ENCODE measurements around the gene EDRF1. TPM values are rescaled to one million over a fixed set of nuclear protein-coding genes. Genes with fewer than 3 reads are reported as not detected.

Gene EDRF1
- total and polyA plus RNA-seq, 2 experiments from 2014 or later, result 25.0 to 48.8 TPM

DNA sequence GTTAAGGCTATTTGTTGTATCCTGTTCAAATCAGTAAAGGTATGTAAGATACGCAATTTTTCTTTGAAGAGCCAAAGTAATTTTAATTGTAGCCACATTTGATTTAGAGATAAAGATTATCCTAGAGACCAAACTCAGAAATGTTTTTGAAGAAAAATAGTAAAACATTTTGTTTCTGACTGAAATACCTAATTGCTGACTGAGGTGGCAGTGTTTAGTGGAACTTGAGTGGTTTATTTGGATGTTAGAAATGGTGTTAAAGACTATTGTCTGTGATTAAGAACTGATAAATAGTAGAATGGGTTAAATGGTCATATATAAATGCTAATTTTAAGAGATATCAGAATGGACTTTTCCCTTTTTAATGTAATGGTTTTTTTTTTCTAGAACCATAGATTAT lies 15.3 kb downstream of the EDRF1 start:
- Mint-ChIP-seq H3K9me3 (no peaks in the 10 kb centered on the region), H3K4me1 (no peaks in the 10 kb centered on the region), H3K27ac (no peak overlapping the region), H3K36me3 (ENCODE audit: low read depth) (peaks cover 89% of the 10 kb centered on the region), H3K4me3 (no peak overlapping the region), H3K27me3 (ENCODE audit: insufficient read depth, low read depth, poor library complexity) (no peaks in the 10 kb centered on the region)
- DNase-seq (ENCODE audit: low spot score) (peak; percentile 25), ATAC-seq (no peak)
- H3K9me2 ChIP-seq (ENCODE audit: insufficient read depth), result no peaks in the 10 kb centered on the region
- H2AFZ ChIP-seq, result no peak overlapping the region
- no peaks in the 10 kb centered on the region for H3K27me3 ChIP-seq (ENCODE audit: insufficient read depth)
- H3K79me2 ChIP-seq (replicated peaks; ENCODE audit: insufficient read depth), result peaks cover 5% of the 10 kb centered on the region; the same call in 1 of the 2 replicates
- peaks cover 12% of the 10 kb centered on the region for H4K20me1 ChIP-seq (replicated peaks; ENCODE audit: insufficient read depth)
- TF ChIP-seq STAT1 (IDR thresholded peaks at IDR 0.05; ENCODE audit: unreplicated experiment) (no peak), CTCF (conservative IDR thresholded peaks at IDR 0.05; ENCODE audit: low read depth in 2 of 2) (peak in 1 of 2 experiments; percentile 38; a peak in 2 of 4 replicates), CREB1 (CRISPR knock-in tag; IDR thresholded peaks at IDR 0.05; ENCODE audit: low read depth) (no peak), EZH2phosphoT487 (IDR thresholded peaks at IDR 0.05; ENCODE audit: unreplicated experiment) (no peak), EZH2 (IDR thresholded peaks at IDR 0.05; ENCODE audit: low read depth, unreplicated experiment) (no peak), NANOG (IDR thresholded peaks at IDR 0.05; ENCODE audit: borderline replicate concordance) (no peak), POLR2AphosphoS5 (IDR thresholded peaks at IDR 0.05; ENCODE audit: low read depth) (no peak)
- TF ChIP-seq, protein P1, sequence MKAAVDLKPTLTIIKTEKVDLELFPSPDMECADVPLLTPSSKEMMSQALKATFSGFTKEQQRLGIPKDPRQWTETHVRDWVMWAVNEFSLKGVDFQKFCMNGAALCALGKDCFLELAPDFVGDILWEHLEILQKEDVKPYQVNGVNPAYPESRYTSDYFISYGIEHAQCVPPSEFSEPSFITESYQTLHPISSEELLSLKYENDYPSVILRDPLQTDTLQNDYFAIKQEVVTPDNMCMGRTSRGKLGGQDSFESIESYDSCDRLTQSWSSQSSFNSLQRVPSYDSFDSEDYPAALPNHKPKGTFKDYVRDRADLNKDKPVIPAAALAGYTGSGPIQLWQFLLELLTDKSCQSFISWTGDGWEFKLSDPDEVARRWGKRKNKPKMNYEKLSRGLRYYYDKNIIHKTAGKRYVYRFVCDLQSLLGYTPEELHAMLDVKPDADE (IDR thresholded peaks at IDR 0.05), result no peak
- H3K27ac ChIP-seq (ENCODE audit: low read depth), result no peak overlapping the region
- peaks cover 65% of the 10 kb centered on the region for H3K36me3 ChIP-seq (ENCODE audit: insufficient read depth)
- no peak overlapping the region for H3K4me3 ChIP-seq
- H3K4me2 ChIP-seq, result no peak overlapping the region
- H3K4me1 ChIP-seq (ENCODE audit: insufficient read depth), result no peaks in the 10 kb centered on the region
- no peaks in the 10 kb centered on the region for H3F3A ChIP-seq (replicated peaks; ENCODE audit: low read depth)

DNA sequence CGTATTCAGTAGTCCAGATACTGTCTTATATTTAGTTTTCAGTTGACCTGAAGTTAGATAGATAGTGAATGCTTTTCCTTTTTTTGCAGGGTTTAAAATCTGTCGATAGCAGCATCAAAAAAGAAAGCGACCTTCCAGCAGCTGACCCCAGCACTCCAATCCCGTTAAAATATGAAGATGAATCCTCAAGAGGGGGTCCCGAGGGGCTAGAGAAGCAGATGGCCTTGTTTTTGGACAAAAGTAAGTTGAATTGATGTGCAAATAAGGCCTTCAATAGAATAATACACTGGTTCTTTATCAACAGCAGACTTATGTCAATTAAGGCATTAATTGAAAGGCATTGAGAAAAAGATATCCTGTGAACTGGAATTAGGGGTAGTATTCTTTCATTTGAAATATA lies 18.7 kb downstream of the EDRF1 start:
- H3K4me1 Mint-ChIP-seq, result no peaks in the 10 kb centered on the region
- no peak overlapping the region for H3K4me2 ChIP-seq
- H3K27me3 Mint-ChIP-seq (ENCODE audit: insufficient read depth, low read depth, poor library complexity), result no peaks in the 10 kb centered on the region
- no peak overlapping the region for H2AFZ ChIP-seq
- no peaks in the 10 kb centered on the region for H3K4me1 ChIP-seq (ENCODE audit: insufficient read depth)
- H4K20me1 ChIP-seq (replicated peaks; ENCODE audit: insufficient read depth), result peaks cover 15% of the 10 kb centered on the region
- H3K27ac ChIP-seq (ENCODE audit: low read depth), result no peak overlapping the region
- no peak overlapping the region for H3K4me3 Mint-ChIP-seq
- DNase-seq (ENCODE audit: low spot score) (no peak), ATAC-seq (no peak)
- H3F3A ChIP-seq (replicated peaks; ENCODE audit: low read depth), result no peaks in the 10 kb centered on the region
- no peaks in the 10 kb centered on the region for H3K27me3 ChIP-seq (ENCODE audit: insufficient read depth)
- H3K36me3 ChIP-seq (ENCODE audit: insufficient read depth), result peaks cover 69% of the 10 kb centered on the region
- no peaks in the 10 kb centered on the region for H3K9me3 Mint-ChIP-seq
- no peak overlapping the region for H3K4me3 ChIP-seq
- no peak overlapping the region for H3K27ac Mint-ChIP-seq
- H3K9me2 ChIP-seq (ENCODE audit: insufficient read depth), result no peaks in the 10 kb centered on the region
- H3K36me3 Mint-ChIP-seq (ENCODE audit: low read depth), result peaks cover 85% of the 10 kb centered on the region
- H3K79me2 ChIP-seq (replicated peaks; ENCODE audit: insufficient read depth), result peaks cover 5% of the 10 kb centered on the region; the same call in 1 of the 2 replicates
- TF ChIP-seq NANOG (IDR thresholded peaks at IDR 0.05; ENCODE audit: borderline replicate concordance) (no peak), EZH2 (IDR thresholded peaks at IDR 0.05; ENCODE audit: low read depth, unreplicated experiment) (no peak), CREB1 (CRISPR knock-in tag; IDR thresholded peaks at IDR 0.05; ENCODE audit: low read depth) (no peak), ZNF114 (CRISPR knock-in tag; IDR thresholded peaks at IDR 0.05) (no peak), REST (IDR thresholded peaks at IDR 0.05; ENCODE audit: unreplicated experiment) (no peak)
- TF ChIP-seq, protein P1 (IDR thresholded peaks at IDR 0.05), result no peak

Data from GM23338 (cell line).